NOMO-1 treated with dmso at 0.1 percent for 144 hours (cell line): Measurements from ENCODE around the gene TMEM98.
"Not testable (repeated sequence)": the region's sequence is repeated elsewhere in the genome, so short reads cannot be mapped to it uniquely, and the experiment has no call there.

Source experiments
- DNase-seq: peaks from one replicate; lab custom pipeline; 2025; ENCODE audit not compliant: unreplicated experiment; lab: John Stamatoyannopoulos, UW

TMEM98 gene

DNA sequence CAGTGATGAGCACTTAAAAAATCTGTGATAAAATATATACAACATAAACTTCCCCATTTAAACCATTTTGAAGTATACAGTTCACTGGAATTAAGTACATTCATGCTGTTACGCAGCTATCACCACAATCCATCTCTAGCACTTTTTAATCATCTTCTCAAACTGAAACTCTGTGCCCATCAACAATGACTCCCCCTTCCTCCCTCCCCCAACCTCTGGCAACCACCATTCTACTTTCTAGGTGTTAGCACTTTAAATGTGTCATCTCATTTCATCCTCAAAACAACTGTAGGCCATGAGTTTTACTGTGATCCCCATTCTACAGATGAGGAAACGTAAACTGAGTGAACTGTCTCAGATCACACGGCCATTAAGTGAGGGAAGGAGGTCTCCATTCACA lies 13.8 kb upstream of the TMEM98 start:
- no peak for DNase-seq

DNA sequence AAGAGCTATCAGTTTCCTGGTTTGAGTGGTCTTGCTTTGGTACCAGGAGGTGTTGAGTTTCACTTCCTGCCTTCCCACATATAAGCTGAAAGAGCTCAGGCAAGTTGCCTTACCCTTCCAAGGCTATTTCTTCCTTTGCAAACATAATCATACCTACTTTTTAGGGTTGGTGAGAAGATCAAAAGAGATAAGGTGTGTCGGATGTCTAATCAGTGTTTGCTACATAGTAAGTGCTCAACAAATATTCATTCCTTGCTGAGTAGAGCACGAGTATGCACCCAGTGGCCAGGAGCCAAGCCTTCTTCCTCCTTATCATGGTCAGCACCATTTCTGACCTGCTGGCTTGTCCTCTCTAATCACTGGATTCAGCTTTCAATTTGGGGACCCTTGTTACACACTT lies 12.7 kb upstream of the TMEM98 start:
- DNase-seq: no peak

DNA sequence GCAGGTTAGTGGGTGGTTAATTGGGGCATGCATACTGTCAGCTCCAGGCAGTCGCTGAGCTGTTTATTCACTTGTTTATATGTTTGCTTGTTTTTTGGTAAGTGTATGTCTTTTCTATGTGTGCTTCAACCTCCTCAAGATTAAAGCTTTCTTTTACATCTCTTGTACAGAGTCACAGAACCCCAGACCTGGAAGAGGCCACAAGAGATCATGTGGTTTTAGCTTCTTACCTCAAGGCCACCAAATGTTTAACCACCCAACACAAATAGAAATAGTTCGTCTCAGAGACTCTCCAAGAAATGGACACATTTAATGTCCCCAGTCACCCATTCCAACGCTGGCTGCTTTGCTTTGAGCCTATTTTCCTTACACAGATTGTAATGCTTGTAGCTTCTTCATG lies 11.8 kb upstream of the TMEM98 start:
- no peak for DNase-seq

DNA sequence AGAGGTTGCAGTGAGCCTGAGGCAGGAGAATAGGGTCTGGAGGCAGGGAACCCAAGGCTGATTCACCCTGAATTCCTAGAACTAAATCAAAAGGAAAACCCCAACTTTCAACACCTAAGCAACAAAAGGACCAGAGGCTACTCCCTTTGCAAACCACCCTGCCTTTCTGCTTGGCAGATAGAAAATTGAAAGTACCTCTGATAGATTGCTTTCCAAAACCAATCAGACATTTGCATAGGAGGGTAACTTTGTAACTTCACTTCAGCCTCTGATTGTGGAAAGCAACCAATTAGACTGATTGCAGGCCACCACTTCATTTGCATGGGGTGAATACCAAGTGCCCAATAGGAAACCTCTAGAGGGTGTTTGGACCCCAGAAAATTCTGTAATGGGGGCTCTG lies 10.9 kb upstream of the TMEM98 start:
- no peak for DNase-seq

DNA sequence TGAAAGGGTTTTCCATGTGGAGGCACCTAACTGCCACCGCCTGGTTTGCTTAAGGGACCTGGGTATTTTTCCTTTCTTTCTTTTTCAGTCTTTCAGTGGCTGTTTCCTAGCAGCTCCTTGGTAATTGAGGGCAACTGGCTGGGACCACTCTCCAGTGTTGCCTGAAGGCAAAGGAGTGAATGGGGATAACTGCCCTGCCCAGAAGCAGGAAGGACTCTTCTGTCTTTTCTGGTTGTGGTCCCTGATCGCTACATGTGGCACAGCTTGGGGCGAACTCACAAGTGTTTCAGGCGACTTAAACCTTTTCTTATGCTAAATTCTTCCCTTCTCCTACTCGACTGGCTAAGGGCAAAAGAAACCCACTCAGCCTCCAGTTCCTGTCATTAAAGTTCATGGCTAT lies 10.1 kb upstream of the TMEM98 start:
- DNase-seq: no peak

DNA sequence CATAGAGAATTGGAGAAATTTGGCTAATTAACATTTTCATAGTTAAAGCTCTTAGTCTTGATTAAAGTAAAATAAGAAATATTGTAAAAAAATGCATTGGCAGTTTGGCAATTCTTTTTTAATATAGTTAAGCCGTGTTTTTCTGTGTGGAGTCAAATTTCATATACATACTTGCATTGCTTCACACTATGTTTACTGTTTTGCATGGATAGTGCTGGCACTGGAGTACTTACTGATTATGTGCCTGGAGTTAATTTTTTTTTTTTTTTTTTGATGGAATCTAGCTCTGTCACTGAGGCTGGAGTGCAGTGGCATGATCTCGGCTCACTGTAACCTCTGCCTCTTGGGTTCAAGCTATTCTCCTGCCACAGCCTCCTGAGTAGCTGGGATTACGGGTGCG lies 8.1 kb upstream of the TMEM98 start:
- DNase-seq: not testable (repeated sequence)

DNA sequence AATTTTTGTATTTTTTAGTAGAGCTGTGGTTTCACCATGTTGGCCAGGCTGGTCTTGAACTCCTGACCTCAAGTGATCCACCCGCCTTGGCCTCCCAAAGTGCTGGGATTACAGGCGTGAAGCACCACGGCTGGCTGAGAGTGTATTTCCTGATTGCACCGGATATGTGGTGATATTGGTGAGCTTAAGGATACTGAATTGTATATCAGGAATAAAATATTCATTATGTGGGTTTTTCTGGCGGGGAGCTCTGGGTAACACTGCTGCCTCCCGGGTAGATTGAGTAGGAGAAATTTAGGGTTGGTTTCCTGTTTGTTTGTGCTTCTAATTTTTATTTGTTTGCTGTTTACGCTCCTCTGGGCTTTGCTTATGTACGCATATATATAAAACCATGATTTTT lies 7.7 kb upstream of the TMEM98 start:
- DNase-seq: no peak

DNA sequence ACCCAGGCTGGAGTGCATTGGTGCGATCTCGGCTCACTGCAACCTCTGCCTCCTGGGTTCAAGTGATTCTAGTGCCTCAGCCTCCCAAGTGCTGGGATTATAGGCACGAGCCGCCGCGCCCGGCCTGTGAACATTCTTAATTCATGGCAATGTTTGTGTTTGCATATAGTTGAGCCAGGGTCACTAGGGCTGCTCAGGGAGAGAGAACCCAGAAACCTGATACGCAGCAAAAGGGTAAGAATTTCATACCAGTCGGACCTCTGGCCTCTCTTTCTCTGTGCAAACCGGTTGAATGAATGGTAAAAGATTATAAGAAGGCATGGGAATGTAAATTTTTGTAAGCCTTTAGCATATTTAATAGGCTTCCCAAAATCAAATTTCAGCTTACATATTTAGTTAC lies 6.9 kb upstream of the TMEM98 start:
- no peak for DNase-seq

DNA sequence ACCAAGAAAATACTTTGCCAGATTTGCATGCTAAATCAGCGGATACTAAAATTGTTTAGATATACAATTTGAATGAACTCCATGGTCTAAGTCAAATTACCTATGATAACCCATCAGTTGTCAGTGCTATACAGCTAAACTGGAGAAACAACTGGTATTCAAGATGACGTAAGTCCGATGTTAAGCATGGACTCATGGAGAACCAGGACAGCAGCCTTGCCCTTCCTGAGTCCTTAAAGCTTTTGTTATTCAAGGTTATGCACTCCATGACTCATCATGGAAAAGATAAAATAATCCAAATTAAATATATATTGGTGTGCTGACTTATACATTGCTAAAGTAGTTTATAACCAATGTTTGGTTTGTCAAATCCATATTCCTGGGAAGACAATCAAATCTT lies 4.0 kb upstream of the TMEM98 start:
- not testable (repeated sequence) for DNase-seq

DNA sequence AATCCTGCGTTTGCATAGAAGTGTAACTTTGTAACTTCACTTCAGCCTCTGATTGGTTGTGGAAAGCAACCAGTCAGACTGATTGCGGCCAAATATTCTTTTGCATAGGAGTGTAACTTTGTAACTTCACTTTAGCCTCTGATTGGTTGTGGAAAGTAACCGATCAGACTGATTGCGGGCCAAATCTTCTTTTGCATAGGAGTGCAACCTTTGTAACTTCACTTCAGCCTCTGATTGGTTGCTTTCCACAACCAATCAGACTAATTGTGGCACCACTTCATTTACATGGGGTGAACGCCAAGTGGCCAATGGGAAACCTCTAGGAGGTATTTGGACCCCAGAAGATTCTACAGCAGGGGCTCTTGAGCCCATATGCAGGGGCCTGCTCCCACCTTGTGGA lies 1.8 kb upstream of the TMEM98 start:
- no peak for DNase-seq

DNA sequence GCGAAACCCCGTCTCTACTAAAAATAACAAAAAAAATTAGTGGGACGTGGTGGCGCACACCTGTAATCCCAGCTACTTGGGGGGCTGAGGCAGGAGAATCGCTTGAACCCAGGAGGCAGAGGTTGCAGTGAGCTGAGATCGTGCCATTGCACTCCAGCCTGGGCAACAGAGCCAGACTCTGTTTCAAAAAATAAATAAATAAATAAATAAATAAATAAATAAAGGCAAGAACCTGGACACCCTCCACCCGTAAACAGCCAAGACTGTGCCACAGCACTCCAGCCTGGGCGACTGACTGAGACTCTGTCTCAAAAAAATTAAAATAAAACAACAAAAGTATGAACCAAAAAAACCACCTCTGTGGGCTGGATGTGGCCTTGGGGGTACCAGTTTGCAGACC lies 1.2 kb upstream of the TMEM98 start:
- not testable (repeated sequence) for DNase-seq

DNA sequence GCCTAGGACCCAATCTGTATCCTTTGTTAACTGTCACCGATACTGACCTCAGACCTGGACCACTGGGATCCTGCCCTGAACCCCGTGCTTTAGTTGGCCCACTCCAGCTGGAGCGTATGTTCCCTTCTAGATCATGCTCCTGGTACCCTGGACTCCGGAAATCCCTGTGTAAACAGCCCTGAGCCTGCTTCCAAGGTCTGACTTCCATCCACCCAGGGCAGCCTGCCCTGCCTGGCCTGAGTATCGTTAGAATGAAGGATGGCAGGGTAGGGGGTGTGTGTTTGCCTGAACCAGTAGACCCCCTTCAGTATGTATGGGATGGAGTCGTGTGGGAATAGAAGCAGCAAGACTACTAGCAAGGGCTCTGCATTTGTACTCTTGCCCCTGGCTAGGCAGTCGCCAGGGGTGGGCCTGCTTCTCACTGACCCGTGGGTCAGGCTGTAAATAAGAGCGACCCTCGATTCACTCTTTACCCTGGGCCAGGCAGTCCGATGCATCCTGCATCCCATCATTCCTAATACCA lies 691 bp upstream of the TMEM98 start:
- DNase-seq: no peak

DNA sequence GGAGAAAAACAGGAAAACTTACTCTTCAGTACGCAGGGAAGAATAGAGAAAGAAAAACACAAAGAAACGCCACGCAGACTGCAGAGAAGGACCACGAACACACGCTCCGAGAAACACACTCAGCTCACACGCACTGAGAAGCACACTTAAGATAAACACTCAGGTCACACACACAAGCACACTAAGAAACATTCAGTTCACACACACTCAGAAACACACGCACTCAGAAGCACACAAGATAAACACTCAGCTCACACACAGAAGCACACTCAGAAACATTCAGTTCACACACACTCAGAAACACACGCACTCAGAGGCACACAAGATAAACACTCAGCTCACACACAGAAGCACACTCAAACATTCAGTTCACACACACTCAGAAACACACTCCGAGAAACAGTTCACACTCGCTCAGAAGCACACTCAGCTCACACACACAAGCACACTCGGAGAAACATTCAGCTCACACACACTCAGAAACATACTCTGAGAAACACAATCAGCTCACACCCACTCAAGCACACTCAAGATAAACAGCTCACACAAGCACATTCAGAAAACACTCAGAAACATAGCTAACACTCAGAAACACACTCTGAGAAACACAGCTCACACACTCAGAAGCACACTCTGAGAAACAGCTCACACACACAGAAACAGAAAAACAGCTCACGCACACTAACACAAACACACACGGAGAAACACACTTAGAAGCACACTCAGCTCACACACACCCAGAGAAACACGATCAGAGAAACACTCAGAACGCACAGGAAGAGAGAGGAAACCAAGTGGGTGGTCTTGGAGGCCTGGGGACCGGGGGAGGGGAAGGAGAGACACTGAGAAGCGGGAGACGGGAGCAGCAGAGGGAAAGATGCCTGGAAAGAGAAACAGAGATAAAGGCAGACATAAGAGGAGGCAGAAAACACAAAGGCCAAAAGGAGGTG lies 908 bp downstream of the TMEM98 start:
- DNase-seq: no peak

DNA sequence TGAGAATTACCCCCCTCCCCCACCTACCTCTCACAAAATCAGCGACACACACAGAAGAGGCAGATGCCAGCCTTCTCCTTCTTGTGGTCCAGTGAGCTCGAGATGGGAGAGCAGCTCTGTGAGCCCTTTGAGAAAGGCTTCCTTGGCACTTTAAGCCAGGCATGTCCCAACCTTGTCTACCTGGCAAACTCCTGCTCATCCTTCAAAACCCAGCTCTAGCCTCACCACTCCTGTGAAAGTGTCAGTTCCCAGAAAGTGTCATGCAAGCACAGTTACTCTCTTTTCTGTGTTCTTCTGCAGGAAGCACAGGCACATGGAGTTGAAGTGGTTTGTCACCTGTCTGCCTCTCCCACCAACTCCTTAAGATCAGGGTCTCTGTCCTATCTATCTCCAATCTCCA lies 1.6 kb downstream of the TMEM98 start:
- DNase-seq: no peak

DNA sequence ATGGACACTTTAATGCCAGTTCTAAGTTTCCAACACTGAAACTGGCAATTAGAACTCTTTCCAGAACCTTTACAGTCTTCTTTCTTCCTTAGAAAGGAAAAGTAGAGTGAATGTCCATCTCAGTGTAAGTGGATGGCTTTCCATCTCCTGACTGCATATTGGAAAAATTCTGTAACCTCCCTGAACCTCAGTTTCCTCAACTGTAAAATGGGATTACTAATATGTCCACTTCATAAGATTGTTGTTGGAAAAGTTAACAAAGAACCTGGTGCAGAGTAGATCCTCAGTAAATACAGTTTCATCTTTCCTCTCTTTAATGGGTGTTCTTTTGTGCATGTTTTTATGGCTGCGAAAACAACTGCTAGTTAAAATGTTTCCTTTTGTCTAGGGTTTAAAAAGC lies 2.6 kb downstream of the TMEM98 start:
- no peak for DNase-seq

DNA sequence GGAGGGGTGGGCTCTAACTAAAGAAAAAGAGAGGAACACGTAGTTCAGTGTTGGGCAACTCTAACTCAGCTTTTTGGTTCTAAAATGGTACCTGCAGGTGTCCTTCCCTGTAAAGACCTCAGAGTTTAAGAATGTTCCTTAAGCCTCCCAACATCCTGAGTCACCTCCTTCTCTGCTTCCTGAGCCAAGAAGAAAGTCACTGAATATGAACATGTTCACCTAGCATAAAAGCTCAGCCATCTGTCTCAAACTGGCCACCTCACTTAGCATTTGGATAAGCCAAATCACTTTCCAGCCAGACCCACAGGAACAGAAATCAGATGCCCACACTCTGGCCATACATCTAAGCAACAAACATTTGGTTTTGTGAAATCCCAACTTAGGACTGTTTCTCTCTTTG lies 3.7 kb downstream of the TMEM98 start:
- no peak for DNase-seq

DNA sequence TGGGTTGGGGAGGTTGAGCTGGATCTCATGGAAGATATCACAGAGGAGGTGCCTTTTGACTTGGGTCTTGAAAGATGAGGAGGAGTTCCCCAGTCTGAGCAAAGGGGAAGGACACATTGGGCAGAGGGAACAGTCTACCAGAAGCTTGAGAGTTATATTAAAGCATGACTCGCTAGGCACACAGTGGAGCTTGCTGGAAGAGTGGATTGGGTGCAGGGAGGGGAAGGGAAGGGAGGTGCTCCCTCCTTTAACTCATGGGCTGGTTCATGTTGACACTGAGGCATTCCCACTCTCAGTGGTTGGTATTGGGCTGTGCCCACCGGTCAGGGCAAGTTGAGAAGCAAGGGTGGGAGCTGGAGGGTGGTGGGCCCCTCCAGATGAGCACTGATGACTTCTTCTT lies 5.9 kb downstream of the TMEM98 start:
- DNase-seq: no peak

DNA sequence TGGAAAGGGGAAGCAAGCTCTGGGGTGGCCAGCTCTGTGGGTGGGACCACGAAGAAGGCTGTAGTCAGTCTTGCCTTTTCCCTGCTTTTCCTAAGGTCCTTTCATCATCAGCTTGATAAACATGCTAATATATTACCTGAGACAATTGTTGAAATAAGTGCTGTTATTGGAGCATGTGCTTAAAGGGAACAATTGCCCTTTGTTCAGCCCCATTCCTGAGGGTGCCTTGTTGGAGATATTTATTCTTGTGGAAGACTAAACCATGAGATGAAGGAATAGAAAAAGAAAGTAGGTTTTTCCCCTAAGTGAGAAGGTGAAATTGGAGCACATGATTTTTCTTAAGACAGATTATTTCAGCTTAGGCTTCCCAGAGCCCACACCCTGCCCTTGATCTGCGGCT lies 7.8 kb downstream of the TMEM98 start:
- DNase-seq: no peak

DNA sequence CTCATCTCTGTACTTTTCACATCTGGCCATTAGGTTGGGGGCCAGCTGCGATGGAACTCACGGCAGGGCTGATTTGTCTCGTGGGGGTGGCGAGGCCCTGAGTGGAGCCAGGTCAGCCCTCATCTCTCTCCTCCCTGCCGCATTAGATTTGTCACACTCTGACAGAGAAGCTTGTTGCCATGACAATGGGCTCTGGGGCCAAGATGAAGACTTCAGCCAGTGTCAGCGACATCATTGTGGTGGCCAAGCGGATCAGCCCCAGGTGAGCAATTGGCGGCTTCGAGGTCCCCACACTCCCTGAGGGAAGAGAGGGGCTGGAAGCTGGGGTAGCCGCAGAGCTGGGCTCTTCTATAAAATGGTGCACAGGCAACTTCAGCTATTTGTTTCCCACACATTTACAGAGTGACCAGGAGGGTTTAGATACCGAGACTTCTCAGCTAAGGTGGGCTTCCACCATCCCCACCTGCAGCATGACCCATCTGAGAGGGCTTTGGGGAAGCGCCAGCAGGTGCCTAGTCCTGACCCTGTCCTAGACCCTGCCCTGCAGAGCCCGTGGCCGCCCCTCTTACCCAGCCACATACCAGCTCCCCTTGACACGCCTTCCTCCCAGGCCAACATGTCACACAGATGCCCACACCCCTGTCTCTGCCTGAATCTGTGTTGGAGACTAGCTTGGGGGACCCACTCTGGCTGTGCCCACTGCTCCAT lies 8.4 kb downstream of the TMEM98 start:
- no peak for DNase-seq

DNA sequence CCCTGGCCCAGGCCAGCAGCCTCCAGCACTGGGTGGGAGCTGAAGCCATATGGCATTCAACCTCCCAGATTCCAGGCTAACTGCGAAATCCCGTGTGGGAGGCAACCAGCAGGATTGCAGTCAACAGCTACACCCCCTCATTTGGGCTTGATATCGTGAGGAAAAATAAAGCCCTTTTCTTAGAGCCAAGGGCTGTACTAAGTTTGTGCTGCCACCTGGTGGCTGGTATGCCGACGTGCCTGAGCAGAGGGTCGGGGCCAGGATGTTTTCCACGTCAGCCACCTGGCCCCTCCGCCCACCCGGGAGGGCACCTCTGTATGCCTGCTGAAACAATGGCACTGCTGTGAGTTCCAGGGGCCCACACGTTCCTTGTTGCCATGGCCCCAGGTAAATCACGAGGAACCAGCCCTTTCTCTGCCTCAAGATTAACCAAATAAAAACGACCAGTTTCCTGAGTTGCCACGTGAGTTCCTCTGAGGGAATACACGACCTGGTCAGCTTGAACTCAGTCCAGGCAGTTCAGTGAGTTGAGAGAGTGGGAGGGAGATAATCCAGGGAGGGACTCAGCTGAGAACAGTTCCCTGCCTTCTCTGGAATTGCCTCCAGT lies 9.0 kb downstream of the TMEM98 start:
- no peak for DNase-seq

DNA sequence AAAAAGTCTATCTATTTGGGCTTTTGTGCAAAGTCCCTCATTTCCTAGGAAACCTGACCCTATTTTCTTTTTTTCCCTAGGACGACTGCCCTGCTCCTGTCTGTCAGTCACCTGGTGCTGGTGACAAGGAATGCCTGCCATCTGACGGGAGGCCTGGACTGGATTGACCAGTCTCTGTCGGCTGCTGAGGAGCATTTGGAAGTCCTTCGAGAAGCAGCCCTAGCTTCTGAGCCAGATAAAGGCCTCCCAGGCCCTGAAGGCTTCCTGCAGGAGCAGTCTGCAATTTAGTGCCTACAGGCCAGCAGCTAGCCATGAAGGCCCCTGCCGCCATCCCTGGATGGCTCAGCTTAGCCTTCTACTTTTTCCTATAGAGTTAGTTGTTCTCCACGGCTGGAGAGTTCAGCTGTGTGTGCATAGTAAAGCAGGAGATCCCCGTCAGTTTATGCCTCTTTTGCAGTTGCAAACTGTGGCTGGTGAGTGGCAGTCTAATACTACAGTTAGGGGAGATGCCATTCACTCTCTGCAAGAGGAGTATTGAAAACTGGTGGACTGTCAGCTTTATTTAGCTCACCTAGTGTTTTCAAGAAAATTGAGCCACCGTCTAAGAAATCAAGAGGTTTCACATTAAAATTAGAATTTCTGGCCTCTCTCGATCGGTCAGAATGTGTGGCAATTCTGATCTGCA lies 12.9 kb downstream of the TMEM98 start:
- no peak for DNase-seq
